Right ventricle myocardium superior (tissue), 1 donor: ENCODE measurements around the gene KIAA1328. TPM values are rescaled to one million over a fixed set of nuclear protein-coding genes. Genes with fewer than 3 reads are reported as not detected.
"Not testable (repeated sequence)": the region's sequence is repeated elsewhere in the genome, so short reads cannot be mapped to it uniquely, and the experiment has no call there.

ENCODE experiments used
- ATAC-seq: fragments of 200-7000 bp; cut with Tn5 transposase; one replicate; pipeline ENCODE4 v1.9.1; 2020; ENCODE audit warnings: mild to moderate bottlenecking; ENCODE audit not compliant: poor library complexity
- DNase-seq: peaks from one replicate; pipeline ENCODE4 v3.0.0-alpha.2; 2020
- intact Hi-C: fragments of 100-400 bp; cut with DNase I; formaldehyde crosslinking; loops from one replicate; pipeline ENCODE4 v1.11.2; 2022
- total RNA-seq: library from RNA; stranded (reverse); fragmentation: NEBNext Ultra II Directional; extraction: Animal tissue kit (Norgen Biotek cat#: 25700); gene quantifications from one replicate; pipeline ENCODE4 v1.2.1, GENCODE V29; 2021
- donor health status: DM: no; HTN: yes; CAD: no; lungs with severe emphysema.

The KIAA1328 gene
- total RNA-seq, 1 donor from 2014 or later, result 3.6 TPM

GRCh38 chr18:36867056-36867455 lies 38.1 kb downstream of the KIAA1328 start:
- ATAC-seq, result no peak
- DNase-seq, result no peak
- intact Hi-C loops, result no loop called here

GRCh38 chr18:36871801-36872200 lies 42.9 kb downstream of the KIAA1328 start:
- ATAC-seq (no peak), DNase-seq (no peak)
- intact Hi-C loops, result no loop called here

- DNase-seq (no peak), ATAC-seq (no peak)
- intact Hi-C loops, result no loop called here
These were observed 43.4 kb downstream of the KIAA1328 start for GRCh38 chr18:36872329-36872728.

- intact Hi-C loops, ATAC-seq, DNase-seq: not testable (repeated sequence)
These were observed 44.9 kb downstream of the KIAA1328 start for GRCh38 chr18:36873826-36874225.

- DNase-seq, intact Hi-C loops, ATAC-seq: not testable (repeated sequence)
These were observed 50.9 kb downstream of the KIAA1328 start for GRCh38 chr18:36879796-36880195.

GRCh38 chr18:36885981-36886380 lies 57.1 kb downstream of the KIAA1328 start:
- no peak for ATAC-seq
- intact Hi-C loops, result no loop called here
- no peak for DNase-seq

- no peak for ATAC-seq
- no peak for DNase-seq
- intact Hi-C loops, result no loop called here
These were observed 58.2 kb downstream of the KIAA1328 start for GRCh38 chr18:36887114-36887513.

- DNase-seq (no peak), ATAC-seq (peak; percentile 53)
- intact Hi-C loops, result no loop called here
These were observed 58.9 kb downstream of the KIAA1328 start for GRCh38 chr18:36887864-36888263.

- no peak for DNase-seq
- intact Hi-C loops, result no loop called here
- no peak for ATAC-seq
These were observed 59.9 kb downstream of the KIAA1328 start for GRCh38 chr18:36888778-36889177.

GRCh38 chr18:36889321-36889720 lies 60.4 kb downstream of the KIAA1328 start:
- intact Hi-C loops, result no loop called here
- DNase-seq, result no peak
- ATAC-seq, result no peak

- intact Hi-C loops, result no loop called here
- ATAC-seq, result no peak
- DNase-seq, result no peak
These were observed 60.8 kb downstream of the KIAA1328 start for GRCh38 chr18:36889742-36890141.

GRCh38 chr18:36890598-36890997 lies 61.7 kb downstream of the KIAA1328 start:
- ATAC-seq, result no peak
- intact Hi-C loops, result no loop called here
- no peak for DNase-seq

GRCh38 chr18:36893227-36893626 lies 64.3 kb downstream of the KIAA1328 start:
- ATAC-seq (no peak), DNase-seq (no peak)
- intact Hi-C loops, result no loop called here

- intact Hi-C loops, result no loop called here
- DNase-seq, result no peak
- no peak for ATAC-seq
These were observed 66.7 kb downstream of the KIAA1328 start for GRCh38 chr18:36895606-36896005.

- DNase-seq (no peak), ATAC-seq (no peak)
- intact Hi-C loops, result no loop called here
These were observed 68.3 kb downstream of the KIAA1328 start for GRCh38 chr18:36897253-36897652.

GRCh38 chr18:36899289-36899688 lies 70.4 kb downstream of the KIAA1328 start:
- no peak for DNase-seq
- intact Hi-C loops, result no loop called here
- no peak for ATAC-seq

- ATAC-seq, result no peak
- intact Hi-C loops, result no loop called here
- no peak for DNase-seq
These were observed 71.5 kb downstream of the KIAA1328 start for GRCh38 chr18:36900466-36900865.

- ATAC-seq, result no peak
- DNase-seq, result no peak
- intact Hi-C loops, result no loop called here
These were observed 72.4 kb downstream of the KIAA1328 start for GRCh38 chr18:36901277-36901701.

- intact Hi-C loops, result no loop called here
- ATAC-seq (no peak), DNase-seq (no peak)
These were observed 74.4 kb downstream of the KIAA1328 start for GRCh38 chr18:36903215-36903928.

- ATAC-seq (no peak), DNase-seq (no peak)
- intact Hi-C loops, result no loop called here
These were observed 76.6 kb downstream of the KIAA1328 start for GRCh38 chr18:36905571-36905970.

GRCh38 chr18:36909282-36909681 lies 80.4 kb downstream of the KIAA1328 start:
- intact Hi-C loops, DNase-seq, ATAC-seq: not testable (repeated sequence)
